Esophagus squamous epithelium (tissue), 5 donors: ENCODE results near the gene AP3B1. TPM values are rescaled to one million over a fixed set of nuclear protein-coding genes. Genes with fewer than 3 reads are reported as not detected.

Source experiments
- DNase-seq: peaks from one replicate; lab custom pipeline; 2025; lab: John Stamatoyannopoulos, UW
- H3K27ac ChIP-seq, 4 donors: fragments of 200-600 bp; sonication (generic); one replicate each; pipeline ENCODE4 v1.5.1; 2016 to 2019; ENCODE audit warnings: mild to moderate bottlenecking in 1 of 4
- H3K27me3 ChIP-seq, 4 donors: fragments of 200-600 bp; sonication (generic); 1 replicate in 3 of 4; 2 replicates in 1 of 4; pipeline versions ENCODE4 v1.5.1 to v1.6.0; 2017 to 2021; ENCODE audit warnings: antibody characterized with exemption in 1 of 4
- H3K36me3 ChIP-seq, 3 donors: fragments of 200-600 bp; sonication (generic); one replicate each; pipeline ENCODE4 v1.5.1; 2016 to 2019
- H3K4me1 ChIP-seq, 3 donors: fragments of 200-600 bp; sonication (generic); one replicate each; pipeline ENCODE4 v1.5.1; 2017 to 2019
- H3K4me3 ChIP-seq, 4 donors: fragments of 200-600 bp; sonication (generic); 1 replicate in 3 of 4; 2 replicates in 1 of 4; pipeline ENCODE4 v1.5.1; 2016 to 2019; ENCODE audit warnings: mild to moderate bottlenecking in 2 of 4, moderate library complexity in 1 of 4
- H3K9me3 ChIP-seq, 3 donors: fragments of 200-600 bp; sonication (generic); one replicate each; pipeline ENCODE4 v1.5.1; 2016 to 2019
- CTCF ChIP-seq, 6 experiments: fragments of 450-650 bp in 4 of 6; fragments of 200-600 bp in 2 of 6; sonication (generic) in 2 of 6; IDR thresholded peaks; one replicate each; pipeline ENCODE4 v1.5.1; 2016 to 2019; ENCODE audit warnings: antibody characterized with exemption in 6 of 6, mild to moderate bottlenecking in 4 of 6, moderate library complexity in 4 of 6
- POLR2A ChIP-seq, 4 donors: fragments of 450-650 bp; IDR thresholded peaks; one replicate each; pipeline ENCODE4 v1.6.1; 2017; ENCODE audit warnings: antibody characterized with exemption in 4 of 4, mild to moderate bottlenecking in 4 of 4, moderate library complexity in 3 of 4
- WGBS, 2 donors: methylation state at CpG; one replicate each; pipeline ENCODE4 v1.1.5; 2018; 5-methylcytosine and 5-hydroxymethylcytosine counted together
- intact Hi-C: fragments of 100-400 bp; cut with DNase I; formaldehyde crosslinking; loops from one replicate; pipeline ENCODE4 v1.15.0; 2022
- total RNA-seq, 4 donors: library from RNA; depleted of rRNA; stranded (reverse); fragments of >200 nt; gene quantifications; one replicate each; pipeline ENCODE4 v1.1.0, GENCODE V29; 2016
- donor health status: DM: yes; HTN: yes; CAD: no.

The AP3B1 gene
- total RNA-seq, 4 donors from 2014 or later: 30.7 to 48.5 (median 41.9) TPM

GRCh38 chr5:78286290-78286689, 8.2 kb downstream of the AP3B1 start:
- Histone ChIP-seq H3K27me3 (no peaks in the 10 kb centered on the region), H3K9me3 (no peaks in the 10 kb centered on the region), H3K36me3 (no peaks in the 10 kb centered on the region), H3K27ac (no peak overlapping the region), H3K4me1 (peaks cover 0 to 24% (median 1%) of the 10 kb centered on the region in 3 donors), H3K4me3 (no peak overlapping the region)
- TF ChIP-seq POLR2A (IDR thresholded peaks at IDR 0.05): no peak
- no peak for TF ChIP-seq CTCF (IDR thresholded peaks at IDR 0.05)
- 80 to 93% methylated on average over 1 of the region's 1 CpG for WGBS, 2 donors
- intact Hi-C loops: no loop called here
- DNase-seq: no peak

- 70 to 95% methylated on average over 1 of the region's 1 CpG for WGBS, 2 donors
- Histone ChIP-seq H3K4me1 (peaks cover 0 to 14% (median 0%) of the 10 kb centered on the region in 3 donors), H3K27me3 (no peaks in the 10 kb centered on the region), H3K4me3 (no peak overlapping the region), H3K27ac (no peak overlapping the region), H3K9me3 (no peaks in the 10 kb centered on the region), H3K36me3 (no peaks in the 10 kb centered on the region)
- DNase-seq: no peak
- intact Hi-C loops: no loop called here
- TF ChIP-seq POLR2A (IDR thresholded peaks at IDR 0.05) (no peak), CTCF (IDR thresholded peaks at IDR 0.05) (no peak)
These were observed 10.7 kb downstream of the AP3B1 start for GRCh38 chr5:78283802-78284201.

- TF ChIP-seq POLR2A (IDR thresholded peaks at IDR 0.05): no peak
- TF ChIP-seq CTCF (IDR thresholded peaks at IDR 0.05): no peak
- H3K4me3 ChIP-seq: no peak overlapping the region
- no peak overlapping the region for H3K27ac ChIP-seq
- H3K27me3 ChIP-seq: no peaks in the 10 kb centered on the region
- no peaks in the 10 kb centered on the region for H3K9me3 ChIP-seq
- H3K36me3 ChIP-seq: no peaks in the 10 kb centered on the region
- 70% methylated on average over 4 of the region's 4 CpGs for WGBS, 2 donors
- intact Hi-C loops: no loop called here
- DNase-seq: no peak
- H3K4me1 ChIP-seq: peaks cover 0 to 14% (median 0%) of the 10 kb centered on the region in 3 donors
These were observed 11.4 kb downstream of the AP3B1 start for GRCh38 chr5:78283105-78283504.

- Histone ChIP-seq H3K4me1 (no peaks in the 10 kb centered on the region), H3K9me3 (no peaks in the 10 kb centered on the region), H3K27ac (no peak overlapping the region), H3K27me3 (no peaks in the 10 kb centered on the region), H3K36me3 (no peaks in the 10 kb centered on the region), H3K4me3 (no peak overlapping the region)
- no peak for DNase-seq
- 26 to 29% methylated on average over 2 of the region's 2 CpGs for WGBS, 2 donors
- intact Hi-C loops: no loop called here
- TF ChIP-seq CTCF (IDR thresholded peaks at IDR 0.05): no peak
- no peak for TF ChIP-seq POLR2A (IDR thresholded peaks at IDR 0.05)
These were observed 14.2 kb downstream of the AP3B1 start for GRCh38 chr5:78280261-78280660.

GRCh38 chr5:78279194-78279593, 15.3 kb downstream of the AP3B1 start:
- no peaks in the 10 kb centered on the region for H3K27me3 ChIP-seq
- no peaks in the 10 kb centered on the region for H3K36me3 ChIP-seq
- H3K4me1 ChIP-seq: no peaks in the 10 kb centered on the region
- intact Hi-C loops: no loop called here
- H3K9me3 ChIP-seq: no peaks in the 10 kb centered on the region
- H3K4me3 ChIP-seq: no peak overlapping the region
- no peak for DNase-seq
- 93 to 94% methylated on average over 5 of the region's 5 CpGs for WGBS, 2 donors
- TF ChIP-seq CTCF (IDR thresholded peaks at IDR 0.05) (no peak), POLR2A (IDR thresholded peaks at IDR 0.05) (no peak)
- no peak overlapping the region for H3K27ac ChIP-seq
